DOHH2 (cell line): Measurements from ENCODE around the gene HOXB13.

Experiments used
- H3F3A ChIP-seq: fragments of 200-600 bp; sonication (generic), shearing (Covaris generic); 2 replicates; pipeline ENCODE4 v1.6.0; 2016; ENCODE audit warnings: antibody characterized with exemption, mild to moderate bottlenecking; ENCODE audit not compliant: control insufficient read depth, insufficient read depth
- H3K27ac ChIP-seq: fragments of 200-600 bp; sonication (generic); 2 replicates; pipeline ENCODE4 v1.5.1; 2014; ENCODE audit warnings: low read depth, mild to moderate bottlenecking, low read length, moderate library complexity
- H3K27me3 ChIP-seq: fragments of 200-600 bp; sonication (generic); 2 replicates; pipeline ENCODE4 v1.6.1; 2014; ENCODE audit warnings: mild to moderate bottlenecking, low read length, mixed read lengths; ENCODE audit not compliant: control insufficient read depth
- H3K36me3 ChIP-seq: fragments of 200-600 bp; sonication (generic); 2 replicates; pipeline ENCODE4 v1.6.1; 2014; ENCODE audit warnings: mild to moderate bottlenecking, low read length, moderate library complexity, mixed read lengths; ENCODE audit not compliant: control insufficient read depth
- H3K4me1 ChIP-seq: fragments of 200-600 bp; sonication (generic); 2 replicates; pipeline ENCODE4 v1.6.1; 2014; ENCODE audit warnings: mild to moderate bottlenecking, low read length, mixed read lengths; ENCODE audit not compliant: control insufficient read depth
- H3K4me2 ChIP-seq: fragments of 200-600 bp; sonication (generic); 2 replicates; pipeline ENCODE4 v1.6.0; 2014; ENCODE audit warnings: mild to moderate bottlenecking, low read length, moderate library complexity
- H3K4me3 ChIP-seq: fragments of 200-600 bp; sonication (generic); 2 replicates; pipeline ENCODE4 v1.5.1; 2014; ENCODE audit warnings: mild to moderate bottlenecking, low read length, mixed read lengths
- H3K79me2 ChIP-seq: fragments of 200-600 bp; sonication (generic); 2 replicates; pipeline ENCODE4 v1.6.1; 2014; ENCODE audit warnings: mild to moderate bottlenecking, low read length, mixed read lengths; ENCODE audit not compliant: control insufficient read depth
- H3K9me2 ChIP-seq: fragments of 200-600 bp; sonication (generic); replicated peaks from 2 replicates; pipeline ENCODE4 v1.6.1; 2014; ENCODE audit warnings: mild to moderate bottlenecking, low read length, mixed read lengths; ENCODE audit not compliant: control insufficient read depth
- H3K9me3 ChIP-seq: fragments of 200-600 bp; sonication (generic); 2 replicates; pipeline ENCODE4 v1.6.1; 2014; ENCODE audit warnings: antibody characterized with exemption, low read length, mixed read lengths; ENCODE audit not compliant: control insufficient read depth, insufficient read depth
- H4K20me1 ChIP-seq: fragments of 200-600 bp; sonication (generic); 2 replicates; pipeline ENCODE4 v1.6.0; 2014; ENCODE audit warnings: low read depth, mild to moderate bottlenecking, antibody characterized with exemption, low read length, moderate library complexity; ENCODE audit not compliant: control insufficient read depth, insufficient read depth
- CTCF ChIP-seq: fragments of 200-600 bp; sonication (generic); IDR thresholded peaks from one replicate; pipeline ENCODE4 v1.5.1; 2014; ENCODE audit warnings: antibody characterized with exemption, mild to moderate bottlenecking, low read depth, low read length; ENCODE audit not compliant: poor library complexity, severe bottlenecking
- EZH2phosphoT487 ChIP-seq: fragments of 200-600 bp; sonication (generic); IDR thresholded peaks from 2 replicates; pipeline ENCODE4 v1.6.1; 2017; ENCODE audit warnings: borderline replicate concordance, mild to moderate bottlenecking, antibody characterized with exemption, low read length, moderate library complexity, mixed read lengths

HOXB13 gene

GRCh38 chr17:48737330-48738043 lies 8.9 kb upstream of the HOXB13 start:
- H3K27me3 ChIP-seq = peaks cover 52% of the 10 kb centered on the region
- H3K27ac ChIP-seq = no peak overlapping the region
- no peak overlapping the region for H3K4me3 ChIP-seq

GRCh38 chr17:48735062-48735351 lies 6.5 kb upstream of the HOXB13 start:
- H3K9me3 ChIP-seq = no peaks in the 10 kb centered on the region

More at GRCh38 chr17:48737330-48738043, 8.9 kb upstream of the HOXB13 start:
- no peaks in the 10 kb centered on the region for H3K9me2 ChIP-seq
- H3K79me2 ChIP-seq = no peaks in the 10 kb centered on the region
- no peaks in the 10 kb centered on the region for H3F3A ChIP-seq
- no peaks in the 10 kb centered on the region for H4K20me1 ChIP-seq
- no peaks in the 10 kb centered on the region for H3K36me3 ChIP-seq
- H3K4me1 ChIP-seq = no peaks in the 10 kb centered on the region
- no peak overlapping the region for H3K4me2 ChIP-seq
- TF ChIP-seq EZH2phosphoT487 = no peak
- TF ChIP-seq CTCF = no peak
- H3K9me3 ChIP-seq = no peaks in the 10 kb centered on the region

GRCh38 chr17:48734333-48735061 lies 5.9 kb upstream of the HOXB13 start:
- no peaks in the 10 kb centered on the region for H3K9me3 ChIP-seq
- H3K36me3 ChIP-seq = no peaks in the 10 kb centered on the region
- H3K79me2 ChIP-seq = no peaks in the 10 kb centered on the region
- H3K4me3 ChIP-seq = no peak overlapping the region
- H3K9me2 ChIP-seq = no peaks in the 10 kb centered on the region
- peaks cover 58% of the 10 kb centered on the region for H3K27me3 ChIP-seq
- H3K4me1 ChIP-seq = no peaks in the 10 kb centered on the region
- H3K27ac ChIP-seq = no peak overlapping the region
- no peak overlapping the region for H3K4me2 ChIP-seq
- no peak for TF ChIP-seq CTCF
- no peak for TF ChIP-seq EZH2phosphoT487
- no peaks in the 10 kb centered on the region for H4K20me1 ChIP-seq
- no peaks in the 10 kb centered on the region for H3F3A ChIP-seq

More at GRCh38 chr17:48735062-48735351, 6.5 kb upstream of the HOXB13 start:
- Histone ChIP-seq H3K9me2 (no peaks in the 10 kb centered on the region), H3K4me1 (no peaks in the 10 kb centered on the region), H3K4me2 (no peak overlapping the region), H3F3A (no peaks in the 10 kb centered on the region), H4K20me1 (no peaks in the 10 kb centered on the region), H3K36me3 (no peaks in the 10 kb centered on the region), H3K4me3 (no peak overlapping the region), H3K27me3 (peaks cover 54% of the 10 kb centered on the region), H3K27ac (no peak overlapping the region), H3K79me2 (no peaks in the 10 kb centered on the region)
- TF ChIP-seq EZH2phosphoT487 (no peak), CTCF (no peak)
